ENCODE measurements around the gene GMCL1. TPM values are rescaled to one million over a fixed set of nuclear protein-coding genes. Genes with fewer than 3 reads are reported as not detected.
"Not testable (repeated sequence)": the region's sequence is repeated elsewhere in the genome, so short reads cannot be mapped to it uniquely, and the experiment has no call there.

The GMCL1 gene
- total and polyA plus RNA-seq, 9 donors, result 6.9 to 13.8 (median 10.7) TPM

- H3K4me3 ChIP-seq, result no peak overlapping the region
- no peaks in the 10 kb centered on the region for H3K36me3 ChIP-seq
- peaks cover 6% of the 10 kb centered on the region for H3K4me1 ChIP-seq (ENCODE audit: insufficient read depth)
- intact Hi-C loops (cut with DNase I), result no loop called here
- 97 to 100% (median 100%) methylated on average over 1 of the region's 1 CpG for WGBS, 3 donors
- TF ChIP-seq CTCF (IDR thresholded peaks at IDR 0.05), result no peak
- TF ChIP-seq EP300 (IDR thresholded peaks at IDR 0.05), result no peak
- TF ChIP-seq POLR2A (IDR thresholded peaks at IDR 0.05), result no peak
- no peaks in the 10 kb centered on the region for H3K9me3 ChIP-seq
- no peak overlapping the region for H3K27ac ChIP-seq
- no peaks in the 10 kb centered on the region for H3K27me3 ChIP-seq
- DNase-seq, result no peak
Observed at GRCh38 chr2:69801745-69802290, 27.6 kb upstream of the GMCL1 start.

- H3K4me1 ChIP-seq (ENCODE audit: insufficient read depth); DNase-seq; H3K36me3 ChIP-seq; H3K4me3 ChIP-seq; H3K27ac ChIP-seq; H3K9me3 ChIP-seq; intact Hi-C loops (cut with DNase I); H3K27me3 ChIP-seq: not testable (repeated sequence)
- 74 to 85% (median 82%) methylated on average over 4 of the region's 4 CpGs for whole genome bisulfite sequencing, 3 donors
Observed at GRCh38 chr2:69802781-69803367, 26.6 kb upstream of the GMCL1 start.

GRCh38 chr2:69804416-69804815 lies 25.0 kb upstream of the GMCL1 start:
- Histone ChIP-seq H3K27me3 (no peaks in the 10 kb centered on the region), H3K9me3 (no peaks in the 10 kb centered on the region), H3K36me3 (no peaks in the 10 kb centered on the region), H3K4me1 (ENCODE audit: insufficient read depth) (peaks cover 1% of the 10 kb centered on the region), H3K4me3 (no peak overlapping the region), H3K27ac (no peak overlapping the region)
- WGBS, 3 donors, result 90 to 92% (median 91%) methylated on average over 11 of the region's 11 CpGs
- intact Hi-C loops (cut with DNase I), result no loop called here
- TF ChIP-seq EP300 (IDR thresholded peaks at IDR 0.05) (no peak), CTCF (IDR thresholded peaks at IDR 0.05) (no peak), POLR2A (IDR thresholded peaks at IDR 0.05) (no peak)
- no peak for DNase-seq

GRCh38 chr2:69805887-69806286 lies 23.6 kb upstream of the GMCL1 start:
- no peak for TF ChIP-seq CTCF (IDR thresholded peaks at IDR 0.05)
- no peak for TF ChIP-seq POLR2A (IDR thresholded peaks at IDR 0.05)
- TF ChIP-seq EP300 (IDR thresholded peaks at IDR 0.05), result no peak
- no peak for DNase-seq
- Histone ChIP-seq H3K27ac (no peak overlapping the region), H3K36me3 (no peaks in the 10 kb centered on the region), H3K27me3 (no peaks in the 10 kb centered on the region), H3K4me1 (ENCODE audit: insufficient read depth) (no peaks in the 10 kb centered on the region), H3K9me3 (no peaks in the 10 kb centered on the region), H3K4me3 (no peak overlapping the region)
- intact Hi-C loops (cut with DNase I), result loop anchor here in 1 of 4 donors (5.0 kb wide), 1 partner anchor 79 kb away; no protein-coding TSS in a partner anchor
- WGBS, 3 donors, result 84 to 92% (median 88%) methylated on average over 1 of the region's 1 CpG

- no peaks in the 10 kb centered on the region for H3K36me3 ChIP-seq
- H3K4me1 ChIP-seq (ENCODE audit: insufficient read depth), result no peaks in the 10 kb centered on the region
- H3K4me3 ChIP-seq, result no peak overlapping the region
- TF ChIP-seq CTCF (IDR thresholded peaks at IDR 0.05) (no peak), EP300 (IDR thresholded peaks at IDR 0.05) (no peak), POLR2A (IDR thresholded peaks at IDR 0.05) (no peak)
- H3K27ac ChIP-seq, result no peak overlapping the region
- DNase-seq, result no peak
- H3K9me3 ChIP-seq, result no peaks in the 10 kb centered on the region
- intact Hi-C loops (cut with DNase I), result loop anchor here in 1 of 4 donors (5.0 kb wide), 1 partner anchor 81 kb away; no protein-coding TSS in a partner anchor
- H3K27me3 ChIP-seq, result no peaks in the 10 kb centered on the region
- 91 to 93% (median 93%) methylated on average over 16 of the region's 16 CpGs for WGBS, 3 donors
Observed at GRCh38 chr2:69807821-69808540, 21.5 kb upstream of the GMCL1 start.
